Measurements from ENCODE around the gene HMX1.

HMX1 gene

GRCh38 chr4:8872402-8873291 lies 1.0 kb upstream of the HMX1 start:
- ATAC-seq (ENCODE audit: low read depth): no peak
- no peak overlapping the region for H3K4me3 Mint-ChIP-seq
- H3K27me3 Mint-ChIP-seq: peaks cover 33% of the 10 kb centered on the region
- H3K36me3 Mint-ChIP-seq: no peaks in the 10 kb centered on the region
- H3K4me1 Mint-ChIP-seq: peaks cover 5% of the 10 kb centered on the region
- no peak overlapping the region for H3K27ac Mint-ChIP-seq
- DNase-seq (ENCODE audit: low spot score in 2 of 2): no peak
- no peaks in the 10 kb centered on the region for H3K9me3 Mint-ChIP-seq

GRCh38 chr4:8870647-8871416 lies 807 bp downstream of the HMX1 start:
- Mint-ChIP-seq H3K27ac (no peak overlapping the region), H3K27me3 (peaks cover 30% of the 10 kb centered on the region)
- no peak for DNase-seq (ENCODE audit: low spot score in 2 of 2)

GRCh38 chr4:8869898-8870646 lies 1.6 kb downstream of the HMX1 start:
- Mint-ChIP-seq H3K9me3 (no peaks in the 10 kb centered on the region), H3K27ac (no peak overlapping the region), H3K4me1 (peaks cover 5% of the 10 kb centered on the region), H3K36me3 (no peaks in the 10 kb centered on the region), H3K27me3 (peaks cover 24% of the 10 kb centered on the region), H3K4me3 (no peak overlapping the region)
- ATAC-seq (ENCODE audit: low read depth) (no peak), DNase-seq (ENCODE audit: low spot score in 2 of 2) (no peak)

More at GRCh38 chr4:8870647-8871416, 807 bp downstream of the HMX1 start:
- ATAC-seq (ENCODE audit: low read depth): no peak
- H3K4me1 Mint-ChIP-seq: peaks cover 5% of the 10 kb centered on the region
- H3K9me3 Mint-ChIP-seq: no peaks in the 10 kb centered on the region
- no peak overlapping the region for H3K4me3 Mint-ChIP-seq
- H3K36me3 Mint-ChIP-seq: no peaks in the 10 kb centered on the region

- DNase-seq (ENCODE audit: low spot score in 2 of 2) (no peak), ATAC-seq (ENCODE audit: low read depth) (no peak)
- Mint-ChIP-seq H3K4me3 (no peak overlapping the region), H3K27ac (no peak overlapping the region), H3K36me3 (no peaks in the 10 kb centered on the region), H3K4me1 (peaks cover 5% of the 10 kb centered on the region), H3K27me3 (peaks cover 25% of the 10 kb centered on the region), H3K9me3 (no peaks in the 10 kb centered on the region)
These were observed 2.4 kb downstream of the HMX1 start for GRCh38 chr4:8869002-8869897.

GRCh38 chr4:8868321-8869001 lies 3.2 kb downstream of the HMX1 start:
- no peak overlapping the region for H3K27ac Mint-ChIP-seq

GRCh38 chr4:8867624-8868320 lies 3.9 kb downstream of the HMX1 start:
- Mint-ChIP-seq H3K4me3 (no peak overlapping the region), H3K27me3 (peaks cover 30% of the 10 kb centered on the region), H3K36me3 (no peaks in the 10 kb centered on the region), H3K27ac (no peak overlapping the region), H3K9me3 (no peaks in the 10 kb centered on the region), H3K4me1 (peaks cover 5% of the 10 kb centered on the region)
- no peak for DNase-seq (ENCODE audit: low spot score in 2 of 2)
- ATAC-seq (ENCODE audit: low read depth): no peak

More at GRCh38 chr4:8868321-8869001, 3.2 kb downstream of the HMX1 start:
- Mint-ChIP-seq H3K27me3 (peaks cover 28% of the 10 kb centered on the region), H3K36me3 (no peaks in the 10 kb centered on the region), H3K9me3 (no peaks in the 10 kb centered on the region), H3K4me1 (peaks cover 5% of the 10 kb centered on the region), H3K4me3 (no peak overlapping the region)
- DNase-seq (ENCODE audit: low spot score in 2 of 2) (no peak), ATAC-seq (ENCODE audit: low read depth) (no peak)

- Mint-ChIP-seq H3K4me1 (peaks cover 5% of the 10 kb centered on the region), H3K27me3 (peaks cover 31% of the 10 kb centered on the region), H3K9me3 (no peaks in the 10 kb centered on the region), H3K27ac (no peak overlapping the region), H3K4me3 (no peak overlapping the region), H3K36me3 (no peaks in the 10 kb centered on the region)
- DNase-seq (ENCODE audit: low spot score in 2 of 2) (no peak), ATAC-seq (ENCODE audit: low read depth) (no peak)
These were observed 4.6 kb downstream of the HMX1 start for GRCh38 chr4:8866828-8867623.

- no peaks in the 10 kb centered on the region for H3K36me3 Mint-ChIP-seq
- no peak for ATAC-seq (ENCODE audit: low read depth)
These were observed 5.2 kb downstream of the HMX1 start for GRCh38 chr4:8866421-8866820.

GRCh38 chr4:8865681-8866310 lies 5.8 kb downstream of the HMX1 start:
- no peak for ATAC-seq (ENCODE audit: low read depth)
- Mint-ChIP-seq H3K9me3 (no peaks in the 10 kb centered on the region), H3K4me1 (peaks cover 7% of the 10 kb centered on the region), H3K27me3 (peaks cover 33% of the 10 kb centered on the region), H3K4me3 (no peak overlapping the region), H3K36me3 (no peaks in the 10 kb centered on the region), H3K27ac (no peak overlapping the region)
- DNase-seq (ENCODE audit: low spot score in 2 of 2): no peak

More at GRCh38 chr4:8866421-8866820, 5.2 kb downstream of the HMX1 start:
- Mint-ChIP-seq H3K4me1 (peaks cover 5% of the 10 kb centered on the region), H3K27me3 (peaks cover 31% of the 10 kb centered on the region), H3K4me3 (no peak overlapping the region), H3K9me3 (no peaks in the 10 kb centered on the region), H3K27ac (no peak overlapping the region)
- DNase-seq (ENCODE audit: low spot score in 2 of 2): no peak

- ATAC-seq (ENCODE audit: low read depth) (no peak), DNase-seq (ENCODE audit: low spot score in 2 of 2) (no peak)
- H3K36me3 Mint-ChIP-seq: no peaks in the 10 kb centered on the region
- H3K4me3 Mint-ChIP-seq: no peak overlapping the region
- H3K27ac Mint-ChIP-seq: no peak overlapping the region
- peaks cover 30% of the 10 kb centered on the region for H3K27me3 Mint-ChIP-seq
- peaks cover 7% of the 10 kb centered on the region for H3K4me1 Mint-ChIP-seq
- no peaks in the 10 kb centered on the region for H3K9me3 Mint-ChIP-seq
These were observed 6.5 kb downstream of the HMX1 start for GRCh38 chr4:8864912-8865680.
